GOT3 (cell line): ENCODE data around the gene SULT2B1.
"Not testable (repeated sequence)": the region's sequence is repeated elsewhere in the genome, so short reads cannot be mapped to it uniquely, and the experiment has no call there.

Experiments used
- DNase-seq: peaks from one replicate; lab custom pipeline; 2025; ENCODE audit warnings: mixed read lengths; lab: John Stamatoyannopoulos, UW

SULT2B1 gene

DNA sequence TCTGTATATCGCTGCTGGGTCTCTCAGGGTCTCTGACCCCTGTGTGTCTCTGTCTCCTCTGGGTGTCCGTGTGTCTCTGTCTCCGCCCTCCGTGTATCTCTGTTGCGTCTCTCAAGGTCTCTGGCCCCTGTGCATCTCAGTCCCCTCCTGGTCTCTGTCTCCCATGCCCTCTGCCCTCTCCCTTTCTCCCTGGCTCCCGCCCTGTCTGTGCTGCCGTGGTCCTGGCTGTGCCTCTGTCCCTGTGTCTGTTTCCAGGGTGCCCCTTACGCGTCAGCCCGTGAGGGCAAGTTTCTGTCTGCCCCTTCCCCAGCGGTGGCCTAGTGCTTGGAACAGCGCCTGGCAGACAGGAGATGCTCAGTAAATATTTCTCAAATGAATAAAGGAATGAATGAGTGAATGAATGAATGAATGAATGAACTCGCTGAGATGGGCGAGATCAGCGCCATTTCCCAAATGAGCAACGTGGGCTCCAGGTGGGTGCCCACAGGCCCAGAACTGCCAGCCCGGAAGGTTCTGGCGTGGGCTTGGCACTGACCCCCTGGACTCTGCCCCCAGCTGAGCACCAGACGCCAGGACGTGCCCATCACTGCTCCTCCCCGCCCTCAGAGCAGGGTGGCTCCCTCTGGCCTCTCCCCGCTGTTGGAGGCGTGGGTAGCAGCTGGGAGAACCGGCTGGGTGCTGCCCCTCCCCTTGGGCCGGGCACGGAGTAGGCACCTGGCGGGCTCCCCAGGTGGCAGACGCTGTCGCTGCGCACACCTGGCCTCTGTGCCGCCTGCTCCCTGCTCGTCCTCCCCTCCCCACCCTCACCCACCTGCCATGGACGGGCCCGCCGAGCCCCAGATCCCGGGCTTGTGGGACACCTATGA is at the start of gene SULT2B1:
SULT2B1 (plus strand) TSS at position 736 of the 866 bp plus-strand sequence; CDS start at position 817, 81 bp downstream.
- no peak for DNase-seq

DNA sequence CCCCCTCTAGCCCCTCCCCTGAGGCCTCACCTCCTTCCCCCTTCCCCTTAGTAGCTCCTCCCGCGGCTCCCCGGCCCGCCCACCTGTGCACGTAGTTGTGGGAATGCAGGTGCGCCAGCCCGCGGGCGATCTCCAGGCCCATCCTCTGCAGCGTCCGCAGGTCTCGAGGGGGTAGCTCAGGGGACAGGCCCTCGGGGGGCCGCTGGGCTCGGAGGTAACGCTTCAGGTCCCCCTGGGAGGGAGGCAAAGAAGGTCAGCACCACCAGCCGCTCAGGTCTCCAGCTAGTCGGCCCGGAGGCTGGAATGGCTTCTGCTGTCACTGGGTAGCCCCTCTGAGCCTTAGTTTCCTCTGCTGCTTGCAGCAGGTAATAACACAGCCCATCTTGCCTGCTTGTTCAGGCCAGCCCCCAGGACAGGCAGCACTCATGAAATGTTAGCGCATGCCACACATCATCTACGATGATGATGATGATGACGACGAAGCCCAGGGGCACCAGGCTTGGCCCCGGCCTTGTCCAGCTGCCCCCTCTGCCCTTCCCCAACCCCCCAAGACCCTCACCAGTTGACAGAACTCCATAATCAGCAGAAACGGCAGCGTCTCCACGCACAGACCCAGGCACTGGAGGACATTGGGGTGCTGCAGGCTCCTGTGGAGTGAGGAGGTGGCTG is 49.5 kb upstream of the SULT2B1 start:
- DNase-seq = no peak

DNA sequence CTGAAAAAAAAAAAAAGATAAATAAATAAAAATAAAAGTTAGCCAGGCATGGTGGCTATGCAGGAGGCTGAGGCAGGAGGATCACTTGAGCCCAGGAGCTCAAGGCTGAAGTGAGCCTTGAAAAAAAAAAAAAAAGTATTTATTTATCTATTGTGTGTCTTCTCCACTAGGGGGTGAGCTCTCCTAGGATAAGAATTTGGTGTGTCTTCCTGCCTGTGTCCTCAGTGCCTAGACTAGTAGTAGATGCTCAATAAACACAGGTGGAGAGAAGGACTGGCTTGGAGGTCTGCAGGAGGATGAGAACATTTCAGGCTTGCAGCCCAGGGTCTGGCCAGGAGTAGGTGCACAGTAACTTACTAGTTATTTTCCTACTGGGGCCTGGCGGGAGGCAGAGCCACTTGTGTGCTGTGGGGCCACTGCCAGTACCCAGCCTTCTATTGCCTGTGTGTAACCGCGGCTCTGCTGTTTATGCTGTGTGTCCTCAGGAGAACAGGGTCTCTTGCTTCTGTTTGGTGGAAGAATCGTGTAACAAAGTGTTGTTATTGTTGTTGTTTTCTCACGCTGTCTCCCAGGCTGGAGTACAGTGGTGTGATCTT is 45.7 kb upstream of the SULT2B1 start:
- no peak for DNase-seq

- DNase-seq = no peak
These were observed 44.0 kb upstream of the SULT2B1 start for GRCh38 chr19:48507911-48508439.

- no peak for DNase-seq
These were observed 43.1 kb upstream of the SULT2B1 start for GRCh38 chr19:48508729-48509411.

DNA sequence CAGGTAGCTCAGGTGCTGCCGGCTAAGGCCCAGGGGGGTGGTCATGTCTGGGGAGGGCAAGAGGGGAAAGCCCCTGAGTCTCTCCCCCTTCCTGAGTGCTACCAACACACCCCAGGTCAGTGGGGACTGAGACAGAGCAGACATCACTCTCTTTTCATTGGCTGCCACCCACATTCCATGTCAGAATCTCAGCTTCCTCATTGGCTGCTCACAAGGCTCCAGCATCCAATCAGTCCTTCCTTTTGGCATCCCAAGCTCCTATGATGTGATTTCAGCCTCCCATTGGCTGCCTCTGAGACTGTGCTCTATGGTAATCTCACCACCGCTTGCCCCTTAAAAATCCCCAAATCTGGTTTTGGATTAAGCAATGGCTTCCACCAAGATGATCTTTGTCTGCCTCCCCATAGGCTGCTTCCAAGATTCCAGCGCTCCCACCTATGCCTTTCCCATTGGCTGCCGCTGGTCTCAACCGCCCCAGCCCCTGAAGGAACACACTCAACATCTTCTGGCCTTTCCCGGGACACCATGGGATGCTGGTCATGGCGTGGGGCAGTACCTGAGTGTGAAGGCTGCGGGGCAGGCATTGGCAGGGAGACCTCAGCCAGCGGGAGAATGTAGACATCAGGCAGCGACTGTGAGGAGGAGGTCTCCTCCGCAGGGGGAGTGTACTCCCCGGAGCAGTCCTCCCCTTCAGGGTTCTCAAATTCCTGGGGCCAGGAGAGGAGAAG is 42.3 kb upstream of the SULT2B1 start:
- no peak for DNase-seq

DNA sequence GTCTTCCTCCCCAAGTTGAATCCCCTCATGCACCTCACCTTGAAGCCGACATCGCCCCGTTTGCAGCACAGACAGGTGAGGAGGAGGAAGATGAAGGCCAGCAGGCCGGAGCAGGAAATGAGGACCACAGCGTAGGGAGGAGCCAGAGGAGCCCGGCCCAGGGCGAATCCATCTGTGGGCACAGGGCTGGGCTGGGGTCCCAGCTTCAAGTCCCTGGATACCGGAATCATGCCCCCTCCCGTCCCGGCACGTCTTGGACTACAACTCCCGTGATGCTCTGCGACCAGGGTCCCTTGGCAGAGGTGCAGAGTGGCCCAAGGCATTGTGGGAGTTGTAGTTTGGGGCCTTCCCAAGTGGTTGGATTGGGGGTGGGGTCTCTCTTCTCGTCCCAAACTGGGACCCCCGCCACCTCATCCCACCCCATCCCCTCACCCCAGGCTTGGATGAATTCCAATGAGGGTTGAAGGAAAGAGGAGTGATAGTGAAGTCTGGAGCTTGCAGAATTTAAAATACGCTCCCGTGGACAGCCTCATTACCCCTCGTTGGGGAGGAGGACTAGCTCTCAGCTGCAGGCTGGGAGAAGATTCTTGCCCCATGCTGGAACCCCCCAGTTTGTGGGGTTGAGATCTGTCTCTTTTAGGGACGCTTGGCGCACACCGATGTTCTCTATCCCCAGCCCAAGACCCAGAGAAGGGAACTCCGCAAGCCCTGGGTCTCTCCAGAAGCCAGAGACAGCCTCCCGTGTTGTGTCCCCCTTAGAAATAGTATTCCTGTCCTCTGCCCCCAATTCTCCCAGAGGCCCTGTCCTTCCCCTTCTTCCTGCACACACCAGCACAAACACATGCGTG is 41.3 kb upstream of the SULT2B1 start:
- DNase-seq = no peak

DNA sequence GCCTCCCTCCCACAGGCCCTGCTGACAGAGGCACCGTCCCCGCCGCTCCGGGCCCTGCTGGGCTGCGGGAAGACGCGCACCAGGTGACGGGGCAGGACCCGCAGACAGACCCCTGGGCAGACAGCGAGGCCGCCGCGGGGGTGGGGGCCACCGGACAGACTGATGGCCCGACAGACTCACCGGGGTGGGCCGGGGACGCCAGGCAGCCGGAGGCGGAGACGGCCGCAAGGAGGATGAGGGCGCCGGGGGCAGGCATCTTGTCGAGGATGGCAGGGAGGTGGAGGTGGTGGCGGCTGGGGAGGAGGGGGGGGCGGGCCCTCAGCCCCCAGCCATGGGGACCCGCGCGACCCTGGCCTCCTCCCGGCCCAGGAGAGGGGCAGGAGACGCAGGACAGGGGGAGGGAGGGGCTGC is 40.6 kb upstream of the SULT2B1 start:
- no peak for DNase-seq

DNA sequence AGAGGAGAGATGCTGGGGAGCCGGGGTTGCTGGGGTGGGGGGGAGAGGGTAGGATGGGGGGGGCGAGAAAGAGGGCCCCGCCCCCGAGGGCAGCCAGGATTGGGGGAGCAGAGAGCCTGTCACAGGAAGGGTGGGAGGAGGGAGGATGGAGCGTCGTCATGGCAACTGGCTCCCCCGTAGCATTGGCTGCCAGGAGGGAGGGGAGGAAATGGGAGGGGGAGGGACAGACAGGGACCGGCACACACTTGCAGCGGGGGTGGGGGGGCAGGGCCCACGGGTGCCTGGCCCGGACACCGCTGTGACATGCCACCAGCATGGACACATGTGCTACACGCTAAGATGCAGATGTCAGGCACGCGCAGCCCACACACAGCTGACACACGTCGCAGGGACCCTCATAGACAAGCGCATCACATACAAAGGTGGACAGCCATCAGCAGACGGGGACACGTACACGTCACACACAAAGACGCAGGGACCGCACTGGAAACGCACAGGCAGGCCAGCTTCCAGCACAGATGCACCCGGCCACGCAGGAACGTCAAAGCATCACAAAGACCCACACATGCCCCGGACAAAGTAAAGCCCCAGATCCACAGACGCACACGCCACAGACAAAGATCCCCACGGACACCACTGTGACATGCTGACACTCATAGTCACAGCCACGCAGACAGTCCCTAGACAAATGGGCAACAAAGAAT is 40.0 kb upstream of the SULT2B1 start, which contains the start of gene LMTK3:
LMTK3 (minus strand) TSS at position 36 of the 704 bp plus-strand sequence. CDS start 259 bp downstream, outside the sequence.
- no peak for DNase-seq

DNA sequence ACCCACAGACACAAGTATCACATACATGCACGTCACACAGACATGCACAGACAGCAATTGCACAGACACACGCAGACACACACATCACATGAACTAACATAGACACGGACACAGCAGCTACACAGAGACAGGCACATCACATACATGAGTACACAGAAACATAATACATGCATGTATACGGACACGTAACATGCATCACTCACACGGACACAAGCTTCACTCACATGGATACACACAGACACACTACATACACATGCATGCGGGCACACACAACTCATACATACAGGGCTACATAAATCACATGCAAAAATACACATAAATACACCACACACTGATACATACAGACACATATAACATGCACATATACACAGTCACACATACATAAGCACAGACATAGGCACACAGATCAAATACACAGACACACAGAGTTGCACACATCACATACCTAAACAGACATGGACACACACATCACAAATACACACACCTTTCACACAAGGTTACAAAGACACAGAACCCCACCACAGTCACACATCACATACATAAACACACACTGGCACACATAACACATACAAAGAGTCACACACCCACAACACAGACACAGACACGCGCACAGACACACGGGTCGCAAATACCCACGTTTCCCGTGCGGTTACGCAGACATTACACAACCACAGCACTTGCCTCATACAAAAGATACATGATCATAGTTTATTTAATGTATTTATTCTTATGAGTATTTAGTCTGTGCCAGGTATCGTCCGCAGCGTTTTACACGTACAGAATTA is 39.3 kb upstream of the SULT2B1 start:
- DNase-seq = no peak

- no peak for DNase-seq
These were observed 38.5 kb upstream of the SULT2B1 start for GRCh38 chr19:48513289-48514122.

- DNase-seq = no peak
These were observed 37.9 kb upstream of the SULT2B1 start for GRCh38 chr19:48514123-48514458.

DNA sequence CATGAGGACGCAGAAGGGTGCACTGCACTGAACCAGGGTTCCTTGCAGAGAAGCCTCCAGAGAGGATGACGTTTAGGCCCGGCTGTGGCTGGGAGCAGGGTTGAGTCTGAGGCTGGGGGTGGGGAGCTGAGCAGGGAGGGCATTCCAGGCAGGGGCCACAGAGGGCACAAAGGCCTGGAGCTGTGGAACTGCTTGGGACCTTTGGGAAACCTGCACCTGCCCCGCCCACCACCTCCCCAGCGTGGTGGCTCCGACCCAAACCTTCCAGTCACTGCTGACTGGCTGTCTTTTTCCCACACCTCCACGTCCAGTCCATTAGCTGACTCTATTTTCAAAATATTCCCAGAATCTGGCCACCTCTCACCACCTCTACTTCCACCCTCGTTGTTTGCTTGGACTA is 35.4 kb upstream of the SULT2B1 start:
- no peak for DNase-seq

DNA sequence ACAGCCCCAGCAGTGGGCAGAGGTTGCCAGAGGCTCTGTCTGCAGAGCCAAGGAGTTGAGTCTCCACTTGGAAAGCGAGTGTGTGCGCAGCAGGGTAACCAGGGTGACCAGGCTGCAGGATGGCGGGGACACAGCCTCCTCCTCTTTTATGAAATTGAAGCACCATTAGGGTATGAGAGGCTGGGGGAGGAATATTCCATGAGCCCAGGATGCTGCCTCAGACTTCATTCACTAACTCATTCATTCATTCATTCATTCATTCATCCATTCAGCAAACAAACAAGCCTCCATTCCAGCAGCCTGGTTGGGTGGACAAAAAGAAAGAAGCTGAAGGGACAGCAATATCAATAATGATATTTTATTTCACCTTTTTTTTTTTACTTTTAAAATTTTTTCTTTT is 33.8 kb upstream of the SULT2B1 start:
- DNase-seq = no peak

- not testable (repeated sequence) for DNase-seq
These were observed 32.5 kb upstream of the SULT2B1 start for GRCh38 chr19:48519426-48519825.

GRCh38 chr19:48520134-48520533 is 31.8 kb upstream of the SULT2B1 start:
- DNase-seq = no peak

GRCh38 chr19:48524221-48524620 is 27.8 kb upstream of the SULT2B1 start:
- DNase-seq = no peak

GRCh38 chr19:48524732-48525131 is 27.2 kb upstream of the SULT2B1 start:
- DNase-seq = no peak
